ENCODE measurements around the gene NSUN6.

The NSUN6 gene

GRCh38 chr10:18500576-18500975, 150.8 kb downstream of the NSUN6 start:
- DNase-seq: no peak

- peak; percentile 47 for DNase-seq
Measured at GRCh38 chr10:18498998-18499397, 152.4 kb downstream of the NSUN6 start.

GRCh38 chr10:18497806-18498369, 153.5 kb downstream of the NSUN6 start:
- DNase-seq: no peak

Measured in fibroblast of skin of abdomen (primary cell).